Measurements from ENCODE around the gene LMBRD2. TPM values are rescaled to one million over a fixed set of nuclear protein-coding genes. Genes with fewer than 3 reads are reported as not detected.

The LMBRD2 gene
- total and polyA plus RNA-seq, 10 of the 15 experiments (the other 5 are each of a cell fraction or from before 2014, with no cell fraction given), result 0.90 to 9.8 (median 6.5) TPM

DNA sequence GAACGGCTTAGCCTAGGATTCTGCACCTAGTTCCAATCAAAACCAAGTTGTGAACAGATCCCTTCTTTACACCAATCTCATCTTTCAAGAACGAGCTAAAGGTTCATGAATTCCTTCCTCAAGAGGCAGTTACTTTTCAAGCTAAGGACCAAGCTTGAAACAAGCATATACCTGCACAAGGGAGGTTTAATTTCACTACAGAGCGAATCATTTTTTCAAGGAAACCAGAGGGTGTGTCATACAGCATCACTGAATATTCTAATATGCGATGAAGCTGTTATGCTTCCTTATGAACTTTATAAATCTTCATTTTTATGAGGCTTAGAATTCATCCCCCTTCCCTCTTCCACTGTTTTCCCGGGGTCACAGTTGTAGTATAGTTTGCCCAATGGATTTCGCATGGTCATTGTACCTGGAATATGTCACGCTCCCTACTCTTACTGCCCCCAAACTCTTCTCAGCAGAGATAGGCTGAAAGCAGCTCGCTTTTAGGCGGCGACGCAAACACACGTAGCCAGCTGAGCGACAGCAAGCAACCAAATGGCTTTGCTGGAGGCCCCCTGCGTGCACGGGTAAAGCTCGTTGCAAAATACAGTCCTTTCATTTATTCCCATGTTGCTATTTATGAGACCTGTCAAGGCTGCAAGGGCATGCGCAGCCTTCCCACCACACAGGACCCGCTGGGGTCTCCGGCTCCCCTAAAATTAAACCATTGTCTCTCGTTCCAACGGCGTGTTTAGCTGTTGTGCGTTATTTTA is 832 bp downstream of the LMBRD2 start (continued):
- TF ChIP-seq, protein P1, sequence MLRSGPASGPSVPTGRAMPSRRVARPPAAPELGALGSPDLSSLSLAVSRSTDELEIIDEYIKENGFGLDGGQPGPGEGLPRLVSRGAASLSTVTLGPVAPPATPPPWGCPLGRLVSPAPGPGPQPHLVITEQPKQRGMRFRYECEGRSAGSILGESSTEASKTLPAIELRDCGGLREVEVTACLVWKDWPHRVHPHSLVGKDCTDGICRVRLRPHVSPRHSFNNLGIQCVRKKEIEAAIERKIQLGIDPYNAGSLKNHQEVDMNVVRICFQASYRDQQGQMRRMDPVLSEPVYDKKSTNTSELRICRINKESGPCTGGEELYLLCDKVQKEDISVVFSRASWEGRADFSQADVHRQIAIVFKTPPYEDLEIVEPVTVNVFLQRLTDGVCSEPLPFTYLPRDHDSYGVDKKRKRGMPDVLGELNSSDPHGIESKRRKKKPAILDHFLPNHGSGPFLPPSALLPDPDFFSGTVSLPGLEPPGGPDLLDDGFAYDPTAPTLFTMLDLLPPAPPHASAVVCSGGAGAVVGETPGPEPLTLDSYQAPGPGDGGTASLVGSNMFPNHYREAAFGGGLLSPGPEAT (IDR thresholded peaks at IDR 0.05; ENCODE audit: low read depth), result peak; percentile 32; the same call in 1 of the 2 replicates
- TF ChIP-seq CREM (IDR thresholded peaks at IDR 0.05; ENCODE audit: low read depth) (peak; percentile 98), ETV6 (conservative IDR thresholded peaks at IDR 0.05 in 1 of 2, IDR thresholded peaks at IDR 0.05 in 1 of 2; ENCODE audit: borderline replicate concordance in 1 of 2, low read depth in 1 of 2) (no peak), USF2 (IDR thresholded peaks at IDR 0.05; ENCODE audit: borderline replicate concordance, low read depth, low read length) (no peak), MYC (IDR thresholded peaks at IDR 0.05; ENCODE audit: insufficient read depth, insufficient read length, insufficient replicate concordance, low read length, severe bottlenecking) (no peak), IRF4 (IDR thresholded peaks at IDR 0.05; ENCODE audit: low read depth, low read length) (no peak), E4F1 (IDR thresholded peaks at IDR 0.05; ENCODE audit: borderline replicate concordance, partially characterized antibody) (no peak), RAD21 (IDR thresholded peaks at IDR 0.05; ENCODE audit: insufficient read depth, low read depth, low read length) (no peak), LARP7 (IDR thresholded peaks at IDR 0.05) (no peak), ZNF592 (IDR thresholded peaks at IDR 0.05) (no peak), SKIL (IDR thresholded peaks at IDR 0.05; ENCODE audit: low read depth, poor library complexity, severe bottlenecking) (no peak), TCF12 (IDR thresholded peaks at IDR 0.05; ENCODE audit: low read depth, low read length) (no peak)
- TF ChIP-seq, protein P2, sequence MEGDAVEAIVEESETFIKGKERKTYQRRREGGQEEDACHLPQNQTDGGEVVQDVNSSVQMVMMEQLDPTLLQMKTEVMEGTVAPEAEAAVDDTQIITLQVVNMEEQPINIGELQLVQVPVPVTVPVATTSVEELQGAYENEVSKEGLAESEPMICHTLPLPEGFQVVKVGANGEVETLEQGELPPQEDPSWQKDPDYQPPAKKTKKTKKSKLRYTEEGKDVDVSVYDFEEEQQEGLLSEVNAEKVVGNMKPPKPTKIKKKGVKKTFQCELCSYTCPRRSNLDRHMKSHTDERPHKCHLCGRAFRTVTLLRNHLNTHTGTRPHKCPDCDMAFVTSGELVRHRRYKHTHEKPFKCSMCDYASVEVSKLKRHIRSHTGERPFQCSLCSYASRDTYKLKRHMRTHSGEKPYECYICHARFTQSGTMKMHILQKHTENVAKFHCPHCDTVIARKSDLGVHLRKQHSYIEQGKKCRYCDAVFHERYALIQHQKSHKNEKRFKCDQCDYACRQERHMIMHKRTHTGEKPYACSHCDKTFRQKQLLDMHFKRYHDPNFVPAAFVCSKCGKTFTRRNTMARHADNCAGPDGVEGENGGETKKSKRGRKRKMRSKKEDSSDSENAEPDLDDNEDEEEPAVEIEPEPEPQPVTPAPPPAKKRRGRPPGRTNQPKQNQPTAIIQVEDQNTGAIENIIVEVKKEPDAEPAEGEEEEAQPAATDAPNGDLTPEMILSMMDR (IDR thresholded peaks at IDR 0.05 in 2 of 3, conservative IDR thresholded peaks at IDR 0.05 in 1 of 3; ENCODE audit: control insufficient read depth in 2 of 3, extremely low read depth in 1 of 3, insufficient read depth in 1 of 3, low read depth in 3 of 3, low read length in 3 of 3), result no peak
